GM18511 (cell line): ENCODE results near the gene CAPZB.

Experiments
- ATAC-seq: cut with Tn5 transposase; IDR thresholded peaks from one replicate; pipeline ENCODE4 v1.9.1; 2021; ENCODE audit warnings: mild to moderate bottlenecking, moderate library complexity; ENCODE audit not compliant: unreplicated experiment

CAPZB gene

DNA sequence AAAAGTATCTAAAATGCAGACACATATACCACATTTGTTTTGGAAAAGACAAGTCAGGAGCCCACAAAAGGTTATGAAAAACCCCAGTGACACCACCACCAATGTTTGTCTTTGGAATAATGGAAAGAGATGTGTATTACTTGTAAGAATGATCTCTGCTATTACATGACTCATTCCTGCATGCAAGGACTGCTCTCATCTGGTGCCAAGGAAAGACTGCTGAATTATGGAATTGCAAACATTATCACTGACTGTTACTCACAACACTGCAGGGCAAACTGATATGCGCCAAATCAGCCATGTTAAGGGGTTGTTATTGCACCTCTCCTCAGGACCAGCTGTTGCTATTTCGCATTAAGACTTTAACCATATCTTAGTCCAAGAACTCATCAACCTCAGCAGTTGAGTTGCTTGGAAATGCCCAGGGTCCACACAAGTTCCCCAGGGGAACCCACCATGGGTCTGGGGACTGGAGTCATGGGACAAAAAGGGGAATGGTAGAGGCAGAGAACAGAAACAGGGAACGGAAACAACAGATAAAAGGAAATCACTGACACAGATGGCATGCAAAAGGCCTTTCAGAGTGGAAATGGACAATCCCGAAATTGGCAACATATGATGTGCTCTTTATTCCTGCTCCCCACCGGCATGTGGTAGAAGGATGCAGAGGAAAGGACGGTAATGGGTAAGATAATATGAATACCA lies 34.4 kb downstream of the CAPZB start:
- no peak for ATAC-seq

DNA sequence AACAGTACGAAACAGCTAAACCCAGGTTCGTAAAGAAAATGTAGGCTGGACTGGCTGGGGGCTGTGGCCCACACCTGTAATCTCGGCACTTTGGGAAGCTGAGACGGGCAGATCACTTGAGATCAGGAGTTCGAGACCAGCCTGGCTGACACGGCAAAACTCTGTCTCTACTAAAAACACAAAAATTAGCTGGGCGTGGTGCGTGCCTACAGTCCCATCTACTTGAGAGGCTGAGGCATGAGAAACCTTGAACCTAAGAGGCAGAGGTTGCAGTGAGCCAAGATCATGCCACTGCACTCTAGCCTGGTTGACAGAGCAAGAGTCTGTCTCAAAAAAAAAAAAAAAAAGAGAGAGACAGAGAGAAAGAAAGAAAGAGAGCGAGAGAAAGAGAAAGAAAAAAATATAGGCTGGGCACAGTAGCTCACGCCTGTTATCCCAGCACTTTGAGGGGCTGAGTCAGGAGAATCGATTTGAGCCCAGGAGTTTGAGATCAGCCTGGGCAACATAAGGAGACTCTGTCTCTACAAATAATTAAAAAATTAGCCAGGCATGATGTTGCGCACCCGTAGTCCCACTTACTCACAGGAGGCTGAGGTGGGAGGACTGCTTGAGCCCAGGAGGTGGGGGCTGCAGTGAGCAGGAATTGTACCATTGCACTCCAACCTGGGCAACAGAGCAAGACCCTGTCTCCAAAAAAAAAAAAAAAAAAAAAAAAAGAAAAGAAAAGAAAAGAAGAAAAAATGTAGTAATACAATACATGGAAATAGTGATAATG lies 35.7 kb downstream of the CAPZB start:
- ATAC-seq = no peak

- ATAC-seq = no peak
These were observed 36.6 kb downstream of the CAPZB start for GRCh38 chr1:19448491-19449439.

DNA sequence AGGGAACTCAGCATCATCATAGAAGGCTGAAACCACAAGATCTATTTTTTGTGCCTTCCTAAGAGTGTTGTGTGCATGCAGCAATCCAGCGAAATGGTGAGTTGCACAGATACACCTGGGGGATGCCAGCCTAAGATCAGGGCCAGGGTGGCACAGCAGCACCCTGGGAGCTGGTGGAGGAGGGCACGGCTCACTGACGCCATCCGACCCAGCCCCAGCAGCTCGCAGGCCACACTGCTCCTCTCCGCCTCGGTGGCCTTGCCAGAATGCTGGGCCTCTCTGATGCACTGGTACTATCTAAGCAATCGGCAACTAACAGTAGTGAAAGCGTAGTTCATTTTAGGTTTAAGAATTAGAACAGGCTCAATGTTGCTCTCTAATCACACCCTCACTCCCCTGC lies 37.8 kb downstream of the CAPZB start:
- ATAC-seq = no peak

GRCh38 chr1:19445417-19446342 lies 39.7 kb downstream of the CAPZB start:
- no peak for ATAC-seq

GRCh38 chr1:19444296-19445021 lies 40.9 kb downstream of the CAPZB start:
- ATAC-seq = no peak

GRCh38 chr1:19443326-19443725 lies 42.0 kb downstream of the CAPZB start:
- no peak for ATAC-seq

DNA sequence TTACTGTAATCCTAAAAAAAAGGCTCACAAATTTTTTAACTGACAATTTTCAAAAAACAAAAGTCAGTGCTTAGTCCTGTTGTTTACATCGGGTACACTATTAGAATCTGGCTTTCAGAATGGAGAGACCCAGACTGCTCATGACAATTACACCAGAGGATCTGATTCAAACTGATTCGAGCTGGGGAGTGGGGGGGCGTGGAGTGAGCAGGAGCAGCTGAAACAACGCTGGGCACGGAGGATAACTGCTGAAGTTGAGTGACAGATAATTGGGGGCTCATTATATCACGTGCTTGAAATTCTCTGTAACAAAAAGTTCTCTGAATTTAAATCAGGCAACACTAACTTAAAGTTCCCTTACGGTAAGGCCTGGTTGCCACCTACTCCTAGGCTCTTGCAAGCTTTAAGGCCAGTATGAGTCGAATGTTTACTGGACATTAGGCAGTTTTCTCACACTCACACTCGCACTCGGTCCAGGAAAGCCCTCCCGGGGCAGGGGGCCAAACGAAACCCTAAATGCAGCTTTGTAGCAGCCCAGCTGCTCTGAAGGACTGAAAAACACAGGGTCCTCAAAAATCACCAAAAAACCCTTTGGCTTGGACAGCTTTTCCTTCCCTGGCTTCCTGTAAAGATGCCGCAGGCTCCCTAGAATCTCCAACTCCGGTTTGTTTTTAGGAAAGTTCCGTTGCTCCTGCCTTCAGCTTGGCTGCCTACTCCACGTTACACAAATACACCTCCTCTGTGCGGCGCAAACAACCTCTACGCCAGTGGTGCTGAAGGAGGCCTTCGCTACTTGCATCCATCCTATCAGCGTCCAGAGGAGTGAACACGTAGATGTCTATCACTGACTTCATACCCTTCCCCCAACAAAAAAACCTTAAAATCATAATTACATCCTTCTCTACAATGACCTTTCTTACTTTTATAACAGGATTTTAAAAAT lies 42.9 kb downstream of the CAPZB start:
- ATAC-seq = no peak

GRCh38 chr1:19441048-19441780 lies 44.1 kb downstream of the CAPZB start:
- no peak for ATAC-seq

DNA sequence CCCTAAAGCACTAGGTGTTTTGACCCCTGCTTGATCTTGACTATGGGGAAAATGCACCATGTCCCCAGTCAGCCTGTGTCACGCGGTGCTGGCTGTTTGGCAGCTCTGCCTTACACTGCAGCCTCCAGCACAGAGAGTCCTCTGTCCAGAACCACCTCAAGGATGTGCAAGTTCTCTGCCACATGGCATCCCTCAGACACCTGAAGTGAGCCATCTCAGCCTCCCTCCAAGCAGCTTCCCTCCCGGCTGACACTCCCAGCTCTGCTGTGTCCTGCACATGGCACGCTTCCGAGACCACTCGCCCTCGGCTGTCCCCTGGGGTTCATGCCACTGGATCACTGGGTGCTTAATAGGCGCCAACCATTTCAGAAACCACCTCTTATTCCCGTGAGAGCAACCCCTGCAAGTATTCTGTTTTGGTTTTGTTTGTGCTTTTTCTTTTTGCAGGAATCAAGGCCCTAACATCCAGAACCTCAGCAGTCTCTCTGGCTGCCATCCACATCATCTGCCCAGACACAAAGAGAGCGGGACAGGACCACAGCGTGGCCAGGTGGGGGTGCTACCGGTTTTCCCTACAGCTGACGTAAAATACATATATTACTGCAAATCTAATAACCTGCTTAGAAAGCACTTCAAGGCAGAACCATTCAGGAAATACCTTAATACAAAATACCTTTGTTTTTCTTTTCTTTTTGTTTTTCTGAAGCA lies 45.7 kb downstream of the CAPZB start:
- ATAC-seq = no peak

DNA sequence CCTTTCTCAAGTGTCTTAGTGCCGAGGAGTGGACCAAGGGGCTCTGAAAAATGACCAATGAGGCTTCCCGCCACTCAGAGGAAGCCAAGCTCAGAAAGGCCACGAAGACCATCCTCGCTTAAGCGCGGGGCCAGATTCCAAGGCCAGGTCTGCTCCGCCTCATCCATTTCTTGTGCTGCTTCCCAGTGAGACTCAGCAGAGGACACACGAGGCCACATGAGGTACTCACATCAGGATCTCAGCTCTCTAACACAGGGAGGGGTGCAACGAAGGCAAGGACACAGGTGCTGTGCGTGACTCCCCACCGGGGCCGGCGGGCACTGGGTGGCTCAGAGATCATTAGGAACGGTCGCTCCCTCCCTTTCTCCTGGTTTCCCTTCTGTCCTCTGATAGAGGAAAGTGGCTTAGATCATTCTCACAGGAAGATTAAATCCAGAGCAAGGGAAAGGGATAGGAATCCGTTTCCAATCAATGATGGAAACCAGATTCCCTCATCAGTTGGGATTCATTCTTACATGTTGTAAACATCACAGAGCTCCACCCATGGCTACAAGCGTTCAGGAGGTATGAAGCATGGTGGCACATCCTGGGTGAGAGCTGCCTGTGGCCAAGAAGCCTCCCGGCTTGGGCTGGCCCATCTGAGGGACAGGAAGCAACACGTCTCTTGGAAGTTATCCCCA lies 46.7 kb downstream of the CAPZB start:
- no peak for ATAC-seq

- no peak for ATAC-seq
These were observed 47.4 kb downstream of the CAPZB start for GRCh38 chr1:19437891-19438294.

GRCh38 chr1:19436716-19437476 lies 48.4 kb downstream of the CAPZB start:
- no peak for ATAC-seq

GRCh38 chr1:19435851-19436455 lies 49.4 kb downstream of the CAPZB start:
- no peak for ATAC-seq

- ATAC-seq = no peak
These were observed 50.2 kb downstream of the CAPZB start for GRCh38 chr1:19435181-19435580.

DNA sequence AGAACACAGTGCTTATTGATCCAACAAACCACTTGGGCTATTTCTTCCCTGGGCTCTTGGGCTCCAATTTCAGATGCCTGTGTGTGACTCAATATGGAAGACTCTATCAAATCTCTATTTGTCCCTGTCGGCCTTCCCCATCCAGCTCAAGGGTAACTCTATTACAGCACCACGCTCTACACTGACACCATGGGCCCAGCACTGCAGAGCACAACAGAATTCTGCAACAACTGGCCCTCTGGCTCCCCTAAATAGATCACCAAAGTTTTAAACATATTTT lies 51.7 kb downstream of the CAPZB start:
- no peak for ATAC-seq
